IPS-NIHi11 (cell line): Measurements from ENCODE around the gene ATG9A.
A peak's percentile ranks its signal among the peaks of the same experiment; 100 is the strongest.

ENCODE experiments used
- DNase-seq: peaks from one replicate; pipeline ENCODE4 v3.0.0; 2012; ENCODE audit warnings: mixed read lengths, low spot score

The ATG9A gene

DNA sequence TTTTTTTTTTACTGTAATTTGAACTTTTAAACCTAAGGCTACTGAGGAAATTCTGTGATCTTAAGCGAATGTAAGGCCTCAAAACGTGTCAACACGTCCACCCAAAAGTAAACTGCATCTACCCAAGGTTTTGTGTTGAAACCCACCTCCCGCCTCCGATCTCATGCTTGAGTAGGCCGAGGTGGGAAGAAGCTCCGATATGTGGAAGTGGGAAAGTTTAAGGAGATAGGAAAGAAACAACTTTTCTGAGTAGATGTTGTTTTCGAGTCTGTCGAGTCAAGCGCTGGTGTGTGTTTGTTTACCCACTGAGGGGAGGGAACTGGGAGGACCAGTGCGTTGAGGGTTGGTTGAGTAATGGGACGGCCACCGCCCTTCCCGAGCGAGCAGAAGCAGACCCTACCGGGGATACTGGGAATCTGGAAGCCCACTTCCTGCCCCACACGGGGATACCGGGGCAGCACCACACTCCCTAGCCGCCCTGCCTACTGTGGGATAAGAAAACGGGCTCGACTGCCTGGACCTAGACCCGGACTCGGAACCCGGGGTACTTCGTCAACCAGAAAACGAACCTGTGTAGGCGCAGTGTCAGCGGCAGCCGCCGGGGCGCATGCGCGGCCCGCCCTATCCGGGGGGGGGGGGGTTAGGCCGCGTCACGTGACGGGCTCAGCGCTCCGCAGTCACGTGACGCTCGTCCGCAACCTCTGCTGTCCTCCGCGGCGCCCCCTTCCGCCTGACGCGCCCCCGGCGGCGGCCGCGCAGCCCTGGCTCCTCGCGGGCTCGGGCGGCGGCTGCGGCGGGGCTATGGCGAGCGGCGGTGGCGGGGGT, 51.7 kb downstream of the ATG9A start, which contains the start of gene RETREG2:
Gene RETREG2 (plus strand): TSS at position 724 of the 825 bp plus-strand sequence. CDS start 78 bp downstream, at position 802.
- peak; percentile 98 for DNase-seq

- DNase-seq, result peak; percentile 89
Measured at GRCh38 chr2:219176818-219177551, 52.5 kb downstream of the ATG9A start, which contains the start of gene CNPPD1. Gene CNPPD1, minus strand, starts transcription at chr2:219176925. Its CDS starts 97 bp downstream, at chr2:219176828.

GRCh38 chr2:219175928-219176817, 53.3 kb downstream of the ATG9A start:
- peak; percentile 56 for DNase-seq

- no peak for DNase-seq
Measured at GRCh38 chr2:219175486-219175885, 54.0 kb downstream of the ATG9A start.

DNA sequence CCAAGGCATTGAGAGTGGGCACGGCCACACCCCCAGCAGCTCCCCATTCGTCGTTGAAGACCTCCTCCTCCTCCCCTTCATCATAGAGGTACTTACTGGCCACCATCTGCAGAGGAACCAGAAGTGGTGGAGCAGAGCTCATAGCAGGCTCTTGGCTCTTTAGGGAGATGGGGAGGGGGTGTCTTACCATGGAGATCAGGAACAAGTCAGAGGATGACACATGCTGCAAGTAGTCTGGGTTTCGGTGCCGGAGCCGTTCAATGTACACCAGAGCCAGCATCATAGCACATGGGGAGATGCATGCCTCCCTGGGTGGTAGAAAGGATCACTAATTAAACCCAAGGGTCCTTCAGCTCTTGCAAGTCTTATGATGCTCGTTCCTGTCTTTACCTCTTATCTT, 54.6 kb downstream of the ATG9A start:
- DNase-seq, result no peak

GRCh38 chr2:219174146-219174545, 55.3 kb downstream of the ATG9A start:
- no peak for DNase-seq

GRCh38 chr2:219173176-219173575, 56.3 kb downstream of the ATG9A start:
- no peak for DNase-seq

DNA sequence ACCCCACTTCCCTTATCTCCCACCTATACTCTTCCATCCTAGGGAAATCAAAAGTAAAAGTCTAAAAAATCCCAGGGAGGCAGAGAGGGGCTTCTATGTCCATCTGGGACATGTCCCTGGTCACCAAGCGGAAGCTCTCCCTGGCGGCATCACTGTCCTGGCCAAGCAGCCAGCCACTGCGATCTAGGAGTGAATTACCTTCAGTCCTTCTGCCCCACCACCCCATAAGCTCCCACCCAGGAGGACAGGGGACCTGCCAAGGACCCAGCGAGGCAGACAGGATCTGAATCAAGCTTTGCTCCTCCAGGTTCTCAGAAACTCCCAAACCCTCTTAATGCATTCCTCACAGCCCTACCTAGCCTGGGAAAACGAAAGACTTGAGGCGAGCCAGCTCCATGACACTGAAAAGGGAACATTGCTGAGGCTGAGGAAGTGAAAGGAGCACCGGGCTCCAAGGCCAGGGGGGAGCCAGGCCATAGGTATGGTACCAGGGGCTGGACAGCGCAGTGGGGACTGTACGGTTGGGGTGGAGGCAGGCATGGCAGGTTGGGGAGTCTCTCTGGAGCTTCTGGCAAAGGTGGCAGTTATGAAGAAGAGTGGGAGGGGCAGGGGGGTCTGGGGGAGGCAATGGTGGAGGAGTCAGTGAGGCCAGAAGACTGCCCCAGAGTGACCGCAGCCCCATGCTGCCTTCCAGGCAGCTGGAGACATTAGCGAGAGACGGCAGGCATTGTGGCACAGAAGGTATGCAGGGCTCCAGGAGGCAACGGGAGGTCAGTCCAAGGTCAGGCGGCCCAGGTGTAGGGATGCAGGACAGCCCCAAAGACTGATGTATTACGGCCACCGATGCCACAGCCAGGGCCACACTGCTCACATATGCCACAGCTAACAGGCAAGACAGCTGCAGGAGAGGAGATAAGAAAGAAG, 56.9 kb downstream of the ATG9A start:
- no peak for DNase-seq

DNA sequence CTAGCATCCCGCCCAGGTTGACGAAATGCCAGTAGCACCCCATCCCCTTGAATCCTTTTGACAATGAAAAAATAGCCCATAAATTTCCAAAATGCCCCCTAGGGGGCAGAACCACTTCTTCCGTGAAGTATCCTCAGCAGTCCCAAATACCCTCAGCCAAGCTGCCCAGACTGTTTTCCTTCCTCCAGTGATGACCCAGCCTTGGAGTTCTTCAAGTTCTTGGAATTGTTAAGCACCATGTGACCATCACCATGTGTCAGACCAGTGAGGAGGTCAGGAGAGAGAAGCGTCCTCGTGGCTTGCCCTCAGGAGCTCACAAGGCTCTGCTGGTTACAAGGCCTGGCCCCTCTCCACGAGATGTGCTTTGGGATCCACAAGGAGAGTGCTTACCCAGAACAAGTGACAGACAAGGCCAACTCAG, 58.2 kb downstream of the ATG9A start:
- DNase-seq, result peak; percentile 41

DNA sequence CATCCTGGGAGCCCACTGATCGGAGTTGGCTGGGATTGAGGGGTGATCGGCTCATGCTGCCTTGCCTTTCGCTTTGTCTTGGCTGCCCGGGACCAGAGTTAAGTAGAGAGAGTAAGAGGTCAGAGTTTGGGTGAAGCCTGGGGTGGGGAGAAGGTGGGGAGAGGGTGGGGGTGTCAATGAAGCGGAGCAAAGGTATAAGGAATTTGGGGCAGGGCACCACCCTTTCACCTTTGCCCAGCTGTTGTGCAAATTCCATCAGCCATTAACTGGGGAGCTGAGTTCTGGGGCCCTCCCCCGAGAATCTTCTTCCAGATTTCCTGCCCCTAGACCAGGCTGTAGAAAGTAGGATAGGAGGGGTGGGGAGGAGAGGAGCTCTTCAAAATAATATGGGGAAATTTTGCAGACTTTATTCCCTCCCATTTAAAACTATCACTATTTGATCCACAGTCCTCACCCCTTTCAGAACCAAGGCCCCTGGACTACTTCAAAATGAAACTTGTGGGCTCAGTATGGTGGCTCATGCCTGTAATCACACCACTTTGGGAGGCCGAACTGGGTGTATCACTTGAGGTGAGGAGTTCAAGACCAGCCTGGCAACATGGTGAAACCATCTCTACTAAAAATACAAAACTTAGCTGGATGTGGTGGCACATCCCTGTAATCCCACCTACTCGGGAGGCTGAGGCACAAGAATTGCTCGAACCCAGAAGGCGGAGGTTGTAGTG, 59.3 kb downstream of the ATG9A start, which contains the start of gene SLC23A3:
Gene SLC23A3 (minus strand): TSS at position 100 of the 725 bp plus-strand sequence. CDS start 45 bp downstream, at position 55.
- DNase-seq, result no peak
